GM21717 (cell line): ENCODE data around the gene VSTM5.

ENCODE experiments used
- ATAC-seq: cut with Tn5 transposase; IDR thresholded peaks from one replicate; pipeline ENCODE4 v1.9.1; 2021; ENCODE audit warnings: mild to moderate bottlenecking, moderate library complexity; ENCODE audit not compliant: unreplicated experiment

VSTM5 gene

GRCh38 chr11:93843906-93844305 lies 6.5 kb downstream of the VSTM5 start:
- no peak for ATAC-seq

GRCh38 chr11:93842461-93842860 lies 8.0 kb downstream of the VSTM5 start:
- no peak for ATAC-seq

GRCh38 chr11:93842034-93842433 lies 8.4 kb downstream of the VSTM5 start:
- ATAC-seq, result no peak

GRCh38 chr11:93841446-93841845 lies 9.0 kb downstream of the VSTM5 start:
- no peak for ATAC-seq

DNA sequence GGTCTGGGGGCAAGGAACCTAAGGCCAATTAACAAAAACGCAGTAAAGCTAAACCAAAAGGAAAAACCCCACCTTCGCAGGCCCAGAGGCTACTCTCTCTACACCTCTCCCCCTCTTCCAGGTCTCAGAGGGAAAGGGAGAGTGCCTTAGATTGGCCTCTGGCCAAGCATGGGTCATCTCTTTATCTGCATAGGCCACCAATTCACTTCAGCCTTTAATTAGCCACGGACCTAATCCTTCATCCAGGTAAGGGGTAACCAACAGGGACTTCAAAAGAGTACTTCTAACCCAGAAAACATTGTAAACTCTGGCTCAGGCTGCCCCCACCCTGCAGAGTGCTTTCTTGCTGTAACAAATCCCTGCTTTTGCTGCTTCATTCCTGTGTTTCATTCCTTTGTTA lies 9.4 kb downstream of the VSTM5 start:
- no peak for ATAC-seq

GRCh38 chr11:93840180-93840579 lies 10.2 kb downstream of the VSTM5 start:
- ATAC-seq, result no peak

DNA sequence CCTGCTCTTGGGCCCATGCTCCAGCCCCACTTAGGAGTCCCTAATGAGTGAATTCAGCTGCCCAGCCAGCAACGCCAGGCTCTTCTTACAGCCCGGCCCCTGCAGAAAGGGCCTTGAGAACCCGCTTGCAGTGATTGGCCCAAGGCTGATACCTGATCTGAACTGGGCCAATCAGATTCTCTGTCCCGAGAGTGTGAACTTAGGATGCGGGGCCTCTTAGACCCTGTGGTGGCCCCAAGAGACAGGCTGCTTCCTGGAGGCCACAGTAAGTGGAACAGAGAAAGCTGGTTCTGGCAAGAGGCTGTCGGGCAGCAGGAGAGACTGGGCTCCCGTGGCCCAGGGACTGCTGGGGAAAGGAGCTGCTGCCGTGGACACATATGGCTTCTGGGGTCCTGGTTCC lies 11.5 kb downstream of the VSTM5 start:
- ATAC-seq, result no peak

- ATAC-seq, result no peak
Observed at GRCh38 chr11:93832780-93833179, 17.6 kb downstream of the VSTM5 start.

- no peak for ATAC-seq
Observed at GRCh38 chr11:93831343-93832127, 18.9 kb downstream of the VSTM5 start.

DNA sequence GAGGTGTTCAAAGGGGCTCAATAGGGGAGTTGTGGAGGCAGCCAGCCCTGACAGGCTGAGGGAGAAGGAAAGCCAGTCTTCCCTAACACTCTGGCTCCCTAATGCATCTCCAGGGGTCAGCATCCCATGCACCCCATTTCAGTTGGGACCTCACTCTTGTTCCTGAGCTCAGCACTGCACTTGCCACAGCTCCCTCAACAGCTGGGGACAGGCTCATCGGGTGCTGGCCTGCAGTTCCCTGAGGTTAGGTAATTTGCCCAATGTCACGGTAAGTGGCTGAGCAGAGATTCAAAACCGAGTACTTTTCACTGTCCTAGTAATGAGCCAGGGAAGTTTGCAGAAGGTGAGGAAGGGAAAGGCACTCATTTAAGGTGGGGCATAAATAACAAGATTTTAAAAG lies 20.8 kb downstream of the VSTM5 start:
- no peak for ATAC-seq

DNA sequence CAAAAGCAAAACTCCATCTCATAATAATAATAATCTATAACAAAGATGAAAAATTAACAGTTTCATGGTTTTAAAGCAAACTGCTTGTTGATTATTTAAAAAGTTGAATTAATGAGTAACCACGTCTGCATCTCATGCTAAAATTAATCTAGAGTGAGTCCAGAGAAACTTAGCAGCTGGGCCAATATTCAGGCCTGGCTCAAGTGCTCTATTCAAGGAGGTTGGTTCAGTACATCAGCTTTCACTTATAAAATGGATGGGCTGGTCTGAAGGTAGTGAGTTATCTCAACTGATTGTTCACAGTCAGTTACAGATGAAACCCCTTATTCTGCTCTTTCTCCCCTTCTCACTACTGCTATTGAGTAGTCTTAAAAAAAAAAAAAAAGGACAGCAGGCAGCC lies 23.1 kb downstream of the VSTM5 start:
- ATAC-seq, result no peak

- ATAC-seq, result no peak
Observed at GRCh38 chr11:93823210-93823609, 27.2 kb downstream of the VSTM5 start.

DNA sequence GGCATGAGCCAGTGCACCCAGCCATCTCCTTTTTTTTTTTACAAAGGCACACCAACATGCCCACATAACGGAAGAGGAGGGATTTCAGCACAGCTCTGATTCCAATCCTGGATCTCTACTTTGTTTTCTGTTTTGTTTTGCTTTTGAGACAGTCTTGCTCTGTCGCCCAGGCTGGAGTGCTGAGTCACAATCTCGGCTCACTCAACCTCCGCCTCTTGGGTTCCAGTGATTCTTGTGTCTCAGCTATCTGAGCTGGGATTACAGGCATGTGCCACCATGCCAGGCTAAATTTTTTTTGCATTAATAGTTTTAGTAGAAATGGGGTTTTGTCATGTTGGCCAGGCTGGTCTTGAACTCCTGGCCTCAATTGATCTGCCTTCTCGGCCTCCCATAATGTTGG lies 28.1 kb downstream of the VSTM5 start:
- no peak for ATAC-seq

DNA sequence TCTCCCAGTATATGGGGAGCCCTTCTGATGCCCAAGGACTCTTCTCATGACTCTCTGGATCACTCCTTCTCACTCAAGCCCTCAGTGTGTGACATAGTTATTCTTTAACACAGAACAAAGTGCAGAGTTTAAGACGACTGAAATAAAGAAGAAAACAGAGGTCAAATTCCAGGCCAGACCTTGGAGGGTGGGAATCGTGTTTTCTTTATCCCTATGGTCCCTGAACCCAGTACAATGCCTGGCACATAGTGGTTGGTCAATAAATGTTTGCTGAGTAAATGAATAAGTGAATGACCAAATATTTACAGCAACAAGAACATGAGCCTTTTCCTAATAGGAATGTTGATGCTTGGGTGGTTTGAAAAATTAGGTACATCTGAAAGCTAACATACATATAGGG lies 28.8 kb downstream of the VSTM5 start:
- ATAC-seq, result no peak

DNA sequence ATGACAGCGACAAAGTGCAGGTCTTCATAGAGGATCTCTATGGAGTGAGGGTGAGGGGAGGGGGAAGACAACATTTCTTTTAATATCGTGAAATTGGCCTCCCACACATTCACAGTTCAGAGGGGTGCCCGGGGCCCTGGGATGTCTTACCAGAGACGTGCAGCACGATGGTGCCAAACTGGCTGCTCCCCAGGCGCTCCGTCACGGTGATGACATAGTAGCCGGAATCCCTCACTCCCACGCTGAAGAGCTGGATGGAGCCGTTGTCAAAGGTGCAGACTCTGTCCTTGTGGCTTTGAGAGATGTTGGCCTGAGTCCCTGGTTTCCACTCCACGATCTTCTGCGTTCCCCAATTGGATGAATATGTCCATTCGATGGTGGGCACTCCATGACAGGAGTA lies 29.6 kb downstream of the VSTM5 start:
- no peak for ATAC-seq

GRCh38 chr11:93819966-93820695 lies 30.3 kb downstream of the VSTM5 start:
- no peak for ATAC-seq

- no peak for ATAC-seq
Observed at GRCh38 chr11:93817426-93818348, 32.7 kb downstream of the VSTM5 start.

DNA sequence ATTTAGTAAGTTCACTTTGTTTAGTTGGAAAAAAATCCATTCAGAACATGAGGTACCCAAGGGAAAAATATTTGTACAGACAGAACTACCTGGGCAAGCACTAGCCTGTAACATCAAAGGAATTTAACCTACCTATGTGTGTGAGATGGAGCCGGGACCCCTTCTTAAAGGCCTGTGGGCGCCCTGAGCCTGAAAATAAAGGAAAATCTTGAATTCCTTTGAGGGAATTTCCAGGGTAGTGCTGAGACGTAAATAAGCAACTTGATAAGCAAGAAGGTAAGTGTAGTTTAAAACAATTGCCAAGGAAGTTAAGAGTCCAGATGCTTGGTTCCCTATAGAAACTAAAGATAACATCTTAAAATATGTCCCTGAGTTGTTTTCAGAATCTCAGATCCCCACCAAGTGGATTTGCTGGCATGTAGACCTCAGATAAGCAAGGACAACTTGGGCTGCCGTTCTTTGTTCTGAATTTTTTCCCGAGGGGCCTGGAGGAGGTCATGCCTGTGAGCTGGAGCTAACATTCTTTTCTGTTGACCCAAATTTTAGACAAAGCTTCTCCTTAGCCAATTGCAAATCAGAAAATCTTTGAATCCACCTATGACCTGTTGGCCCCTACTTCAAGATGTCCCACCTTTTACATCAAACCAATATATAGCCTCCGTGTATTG lies 35.3 kb downstream of the VSTM5 start:
- no peak for ATAC-seq

DNA sequence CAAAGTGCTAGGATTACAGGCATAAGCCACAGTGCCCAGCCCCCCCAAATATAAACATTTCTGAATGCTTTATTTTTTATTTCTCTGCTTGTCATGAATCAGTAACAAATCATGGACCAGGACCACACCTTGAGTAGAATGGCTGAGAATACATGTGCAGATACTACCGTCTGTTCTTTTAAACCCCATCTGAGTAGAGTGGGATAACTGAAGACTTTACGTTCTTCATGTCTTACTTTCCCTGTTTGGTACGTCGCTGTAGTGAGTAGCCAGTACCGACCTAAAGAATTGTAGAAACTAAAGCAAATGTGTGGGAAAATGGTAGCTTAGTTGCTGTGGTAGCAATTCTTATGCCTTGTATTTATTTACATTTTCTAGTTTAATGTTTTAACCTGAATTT lies 36.4 kb downstream of the VSTM5 start:
- ATAC-seq, result no peak

GRCh38 chr11:93807980-93808379 lies 42.4 kb downstream of the VSTM5 start:
- ATAC-seq, result no peak

GRCh38 chr11:93804879-93805278 lies 45.5 kb downstream of the VSTM5 start:
- ATAC-seq, result no peak
